WERI-Rb-1 (cell line): ENCODE data around the gene HHAT.

Source experiments
- DNase-seq: peaks from one replicate; pipeline ENCODE4 v3.0.0-alpha.2; 2020
- H3K27ac ChIP-seq: fragments of 250-450 bp; sonication (Bioruptor Pico); 2 replicates; pipeline ENCODE4 v1.5.1; 2020; ENCODE audit warnings: mild to moderate bottlenecking, moderate library complexity
- H3K27me3 ChIP-seq: fragments of 250-450 bp; sonication (Bioruptor Pico); 2 replicates; pipeline ENCODE4 v1.5.1; 2021; ENCODE audit warnings: mild to moderate bottlenecking, low read depth, moderate library complexity; ENCODE audit not compliant: insufficient read depth, severe bottlenecking
- H3K36me3 ChIP-seq: fragments of 250-450 bp; sonication (Bioruptor Pico); 2 replicates; pipeline ENCODE4 v1.5.1; 2020; ENCODE audit warnings: mild to moderate bottlenecking, moderate library complexity
- H3K4me3 ChIP-seq: 2 replicates; pipeline ENCODE4 v1.5.1; 2011; ENCODE audit warnings: low read depth, mild to moderate bottlenecking, control low read depth, low read length
- H3K9me3 ChIP-seq: fragments of 250-450 bp; sonication (Bioruptor Pico); 2 replicates; pipeline ENCODE4 v1.5.1; 2021; ENCODE audit warnings: mild to moderate bottlenecking, moderate library complexity; ENCODE audit not compliant: severe bottlenecking
- CTCF ChIP-seq: IDR thresholded peaks from 2 replicates; pipeline ENCODE4 v1.5.1; 2011; ENCODE audit warnings: low read depth, mild to moderate bottlenecking, control low read depth, inconsistent platforms, low read length

Gene HHAT

GRCh38 chr1:210594605-210595004, 265.9 kb downstream of the HHAT start:
- H3K27ac ChIP-seq = no peak overlapping the region
- TF ChIP-seq CTCF = no peak

GRCh38 chr1:210596641-210597040, 267.9 kb downstream of the HHAT start:
- no peak overlapping the region for H3K27ac ChIP-seq
- H3K4me3 ChIP-seq = no peak overlapping the region
- TF ChIP-seq CTCF = no peak
- no peak for DNase-seq
- H3K36me3 ChIP-seq = no peaks in the 10 kb centered on the region
- H3K27me3 ChIP-seq = no peaks in the 10 kb centered on the region
- H3K9me3 ChIP-seq = no peaks in the 10 kb centered on the region

More at GRCh38 chr1:210594605-210595004, 265.9 kb downstream of the HHAT start:
- Histone ChIP-seq H3K27me3 (no peaks in the 10 kb centered on the region), H3K9me3 (no peaks in the 10 kb centered on the region), H3K36me3 (no peaks in the 10 kb centered on the region), H3K4me3 (no peak overlapping the region)
- no peak for DNase-seq

GRCh38 chr1:210597555-210598134, 268.9 kb downstream of the HHAT start:
- DNase-seq = no peak

GRCh38 chr1:210598135-210598652, 269.5 kb downstream of the HHAT start:
- Histone ChIP-seq H3K27me3 (no peaks in the 10 kb centered on the region), H3K4me3 (no peak overlapping the region), H3K27ac (no peak overlapping the region), H3K36me3 (no peaks in the 10 kb centered on the region), H3K9me3 (no peaks in the 10 kb centered on the region)
- TF ChIP-seq CTCF = no peak
- DNase-seq = no peak

More at GRCh38 chr1:210597555-210598134, 268.9 kb downstream of the HHAT start:
- no peak for TF ChIP-seq CTCF
- no peaks in the 10 kb centered on the region for H3K36me3 ChIP-seq
- no peaks in the 10 kb centered on the region for H3K27me3 ChIP-seq
- no peak overlapping the region for H3K27ac ChIP-seq
- no peak overlapping the region for H3K4me3 ChIP-seq
- H3K9me3 ChIP-seq = no peaks in the 10 kb centered on the region

GRCh38 chr1:210600421-210601159, 271.9 kb downstream of the HHAT start:
- Histone ChIP-seq H3K27ac (no peak overlapping the region), H3K27me3 (no peaks in the 10 kb centered on the region), H3K4me3 (no peak overlapping the region), H3K9me3 (no peaks in the 10 kb centered on the region), H3K36me3 (no peaks in the 10 kb centered on the region)
- no peak for DNase-seq
- no peak for TF ChIP-seq CTCF
